ENCODE measurements around the gene GRAP. TPM values are rescaled to one million over a fixed set of nuclear protein-coding genes. Genes with fewer than 3 reads are reported as not detected.
"Not testable (repeated sequence)": the region's sequence is repeated elsewhere in the genome, so short reads cannot be mapped to it uniquely, and the experiment has no call there.

Gene GRAP
- polyA plus RNA-seq, 3 donors from 2014 or later, result 5.2 to 19.0 (median 18.3) TPM

DNA sequence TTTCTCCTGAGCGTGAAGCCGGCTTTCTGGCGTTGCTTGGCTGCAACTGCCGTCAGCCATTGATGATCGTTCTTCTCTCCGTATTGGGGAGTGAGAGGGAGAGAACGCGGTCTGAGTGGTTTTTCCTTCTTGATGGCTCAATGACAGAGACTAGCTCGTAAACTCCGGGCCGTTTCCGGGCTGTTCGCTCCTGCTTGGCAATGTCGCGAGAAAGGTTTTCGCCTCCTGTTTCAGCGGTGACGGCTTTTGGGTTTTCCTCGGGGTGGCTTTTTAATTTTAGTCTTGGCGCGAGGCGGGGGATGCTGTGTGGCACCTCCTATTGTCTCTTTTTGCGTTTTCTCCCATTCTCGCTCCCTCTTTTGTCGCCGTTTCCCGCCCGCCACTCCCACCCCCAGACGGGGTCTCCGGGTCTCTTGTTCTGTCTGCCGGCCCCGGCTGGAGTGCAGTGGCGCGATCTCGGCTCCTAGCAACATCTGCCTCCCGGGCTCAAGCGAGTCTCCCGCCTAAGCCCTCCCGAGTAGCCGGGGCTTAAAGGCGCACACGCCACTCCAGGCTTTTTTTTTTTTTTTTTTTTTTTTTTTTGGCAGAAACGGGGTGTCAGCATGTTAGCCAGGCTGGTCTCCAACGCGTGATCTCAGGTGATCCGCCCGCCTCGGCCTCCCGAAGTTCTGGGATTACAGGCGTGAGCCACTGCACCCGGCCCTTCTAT lies 15.4 kb upstream of the GRAP start:
- not testable (repeated sequence) for H3K36me3 Mint-ChIP-seq; H3K27me3 Mint-ChIP-seq (ENCODE audit: low read depth in 3 of 3); H3K4me3 Mint-ChIP-seq; H3K9me3 Mint-ChIP-seq; H3K27ac Mint-ChIP-seq; H3K4me1 Mint-ChIP-seq
- peak in 2 of 3 donors; percentile 12 to 80 for DNase-seq

DNA sequence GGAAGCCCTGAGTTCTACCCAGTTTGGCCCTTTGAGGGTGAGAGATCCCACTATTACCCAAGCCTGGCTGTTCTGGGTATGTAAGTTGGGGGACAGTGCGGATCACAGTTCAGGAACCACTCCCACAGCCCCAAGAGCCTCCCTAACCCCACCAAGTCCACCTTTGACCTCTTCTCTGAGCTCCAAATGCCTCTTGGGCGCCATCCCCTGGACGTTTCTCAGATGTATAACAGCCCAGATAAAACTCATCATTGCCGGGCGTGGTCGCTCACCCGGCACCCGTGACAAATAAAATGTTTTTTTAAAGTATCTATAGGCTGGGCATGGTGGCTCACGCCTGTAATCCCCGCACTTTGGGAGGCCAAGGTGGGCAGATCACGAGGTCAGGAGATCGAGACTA lies 8.7 kb upstream of the GRAP start:
- H3K4me3 Mint-ChIP-seq; H3K36me3 Mint-ChIP-seq; H3K27ac Mint-ChIP-seq; H3K4me1 Mint-ChIP-seq; DNase-seq; H3K27me3 Mint-ChIP-seq (ENCODE audit: low read depth in 3 of 3); H3K9me3 Mint-ChIP-seq: not testable (repeated sequence)

DNA sequence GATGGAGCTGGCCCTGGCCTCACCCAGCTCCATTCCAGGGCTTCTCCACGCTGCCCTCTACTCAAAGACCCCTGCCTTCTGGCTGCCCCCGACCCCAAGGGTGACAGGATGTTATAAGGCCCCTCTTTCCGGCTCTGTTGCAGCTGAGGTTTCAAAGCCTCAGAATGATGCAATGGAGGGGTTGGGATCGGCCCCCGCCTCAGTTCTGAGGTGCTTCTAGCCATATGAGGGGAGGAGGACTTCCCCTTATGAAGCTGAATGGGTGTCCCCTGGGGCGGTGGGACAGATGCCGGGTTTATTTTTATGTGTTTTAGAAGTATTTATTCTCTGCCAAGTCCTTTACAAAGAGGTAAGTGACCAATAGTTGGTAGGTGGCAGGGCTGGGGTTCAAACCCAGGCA lies 2.1 kb upstream of the GRAP start:
- H3K36me3 Mint-ChIP-seq; H3K27ac Mint-ChIP-seq; H3K4me3 Mint-ChIP-seq; H3K27me3 Mint-ChIP-seq (ENCODE audit: low read depth in 3 of 3); H3K4me1 Mint-ChIP-seq; DNase-seq; H3K9me3 Mint-ChIP-seq: not testable (repeated sequence)

DNA sequence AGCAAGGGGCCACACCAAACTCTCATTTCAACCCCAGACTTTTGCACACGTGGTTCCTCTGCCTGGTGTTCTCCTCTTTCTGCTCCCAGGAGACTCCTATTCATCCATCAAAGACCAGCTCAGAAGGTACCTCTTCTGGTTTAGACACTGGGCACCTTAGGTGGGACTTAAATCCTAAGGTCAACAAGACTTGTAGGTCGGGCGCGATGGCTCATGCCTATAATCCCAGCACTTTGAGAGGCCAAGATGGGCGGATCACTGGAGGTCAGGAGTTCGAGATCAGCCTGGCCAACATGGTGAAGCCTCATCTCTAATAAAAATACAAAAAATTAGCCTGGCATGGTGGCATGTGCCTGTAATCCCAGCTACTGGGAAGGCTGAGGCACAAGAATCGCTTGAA lies 753 bp upstream of the GRAP start:
- DNase-seq; H3K27ac Mint-ChIP-seq; H3K9me3 Mint-ChIP-seq; H3K4me1 Mint-ChIP-seq; H3K27me3 Mint-ChIP-seq (ENCODE audit: low read depth in 3 of 3); H3K4me3 Mint-ChIP-seq; H3K36me3 Mint-ChIP-seq: not testable (repeated sequence)

DNA sequence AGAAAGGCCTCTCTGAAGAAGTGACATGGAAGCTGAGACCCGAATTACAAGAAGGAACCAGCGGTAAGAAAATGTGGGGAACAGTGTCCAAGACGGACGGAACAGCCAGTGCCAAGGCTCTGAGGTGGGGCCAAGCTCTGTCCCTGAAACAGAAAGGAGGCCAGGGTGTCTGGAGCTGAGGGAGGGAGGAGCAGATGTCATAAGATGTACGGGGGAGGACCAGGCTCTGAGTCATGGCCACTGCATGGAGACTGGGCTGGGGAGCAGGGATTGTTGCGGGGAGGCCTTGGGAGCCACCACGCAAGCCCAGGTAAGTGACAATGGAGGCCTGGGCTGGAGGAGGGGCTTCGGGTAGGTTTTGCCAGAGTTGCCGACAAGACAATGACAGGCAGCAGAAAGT lies 2.1 kb downstream of the GRAP start:
- H3K36me3 Mint-ChIP-seq; H3K27me3 Mint-ChIP-seq (ENCODE audit: low read depth in 3 of 3); H3K4me3 Mint-ChIP-seq; H3K27ac Mint-ChIP-seq; H3K4me1 Mint-ChIP-seq; DNase-seq; H3K9me3 Mint-ChIP-seq: not testable (repeated sequence)

DNA sequence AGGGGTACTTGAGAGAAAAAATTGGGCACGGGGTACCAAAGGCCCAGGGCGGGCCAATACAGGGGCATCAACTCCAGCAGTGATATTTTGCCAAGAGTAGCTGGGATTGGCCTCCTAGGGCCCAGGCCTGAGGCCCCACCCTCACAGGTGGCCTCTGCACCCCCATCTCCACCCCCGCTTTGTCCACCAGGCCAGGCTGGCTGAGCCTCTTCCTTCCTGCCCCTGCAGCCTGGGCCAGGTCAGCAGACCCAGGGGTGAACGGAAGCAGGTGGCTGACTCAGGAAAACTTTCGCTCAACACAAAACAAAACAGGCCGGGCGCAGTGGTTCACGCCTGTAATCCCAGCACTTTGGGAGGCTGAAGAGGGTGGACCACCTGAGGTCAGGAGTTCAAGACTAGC lies 3.7 kb downstream of the GRAP start:
- H3K9me3 Mint-ChIP-seq; H3K27me3 Mint-ChIP-seq (ENCODE audit: low read depth in 3 of 3); DNase-seq; H3K4me1 Mint-ChIP-seq; H3K4me3 Mint-ChIP-seq; H3K36me3 Mint-ChIP-seq; H3K27ac Mint-ChIP-seq: not testable (repeated sequence)

DNA sequence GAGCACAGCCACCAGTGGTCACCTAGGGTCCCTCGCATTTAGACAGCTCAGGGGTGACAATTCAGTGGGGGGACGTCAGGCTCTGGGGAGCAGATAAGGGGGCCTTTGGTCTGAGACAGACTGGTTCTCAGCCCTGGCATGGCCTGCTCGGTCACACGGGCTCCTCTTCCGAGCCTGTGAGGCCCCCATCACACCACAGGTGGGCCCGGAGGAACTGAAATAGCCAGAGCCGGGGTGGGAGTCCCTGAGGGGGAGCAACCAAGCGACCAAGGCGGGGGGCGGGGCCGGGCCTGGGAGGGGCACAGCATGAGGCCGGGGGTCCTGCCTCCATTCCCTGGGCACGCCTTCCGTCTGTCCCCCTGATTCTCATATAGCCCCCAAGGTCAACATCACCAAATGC lies 4.4 kb downstream of the GRAP start:
- not testable (repeated sequence) for H3K4me3 Mint-ChIP-seq; H3K36me3 Mint-ChIP-seq; H3K9me3 Mint-ChIP-seq; H3K4me1 Mint-ChIP-seq; H3K27me3 Mint-ChIP-seq (ENCODE audit: low read depth in 3 of 3); DNase-seq; H3K27ac Mint-ChIP-seq

DNA sequence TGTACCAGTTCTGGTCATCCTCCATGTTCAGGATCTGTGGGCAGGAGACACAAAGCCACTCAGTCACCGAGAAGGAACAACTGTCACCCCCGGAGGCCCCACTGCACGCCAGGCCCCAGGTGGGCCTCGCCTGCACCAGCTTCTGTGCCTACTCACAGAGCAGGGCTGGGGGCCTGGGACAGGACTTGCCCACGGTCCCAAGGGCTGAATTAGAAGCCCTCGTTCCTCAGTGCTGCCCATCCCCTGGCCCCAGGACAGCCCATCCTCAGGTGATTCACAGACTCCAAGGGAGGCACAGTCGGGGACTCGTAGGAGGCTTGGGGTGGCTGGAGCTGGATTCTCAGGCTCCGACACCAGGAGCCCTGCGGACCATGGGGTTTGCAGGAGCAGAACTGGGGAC lies 4.9 kb downstream of the GRAP start:
- H3K27ac Mint-ChIP-seq; DNase-seq; H3K36me3 Mint-ChIP-seq; H3K27me3 Mint-ChIP-seq (ENCODE audit: low read depth in 3 of 3); H3K9me3 Mint-ChIP-seq; H3K4me3 Mint-ChIP-seq; H3K4me1 Mint-ChIP-seq: not testable (repeated sequence)

DNA sequence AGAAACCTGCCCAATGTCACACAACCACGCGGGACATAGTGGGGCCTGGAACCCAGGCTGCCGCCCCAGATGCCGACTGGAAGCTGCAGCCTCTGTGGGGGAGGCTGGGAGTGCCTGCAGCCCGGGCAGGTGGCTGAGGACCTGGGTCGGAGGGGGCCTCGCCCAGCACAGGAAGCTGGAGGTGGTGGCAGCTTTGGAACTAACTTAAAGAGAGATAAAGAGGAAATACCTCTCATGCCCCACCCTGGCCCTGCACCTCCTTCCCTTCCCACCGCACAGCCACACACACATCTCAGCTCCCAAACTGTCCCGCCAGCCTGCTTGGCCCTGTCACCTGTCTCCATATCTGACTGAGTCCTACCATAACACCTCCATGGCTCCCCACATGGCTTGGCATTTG lies 6.4 kb downstream of the GRAP start:
- DNase-seq; H3K27ac Mint-ChIP-seq; H3K36me3 Mint-ChIP-seq; H3K9me3 Mint-ChIP-seq; H3K4me3 Mint-ChIP-seq; H3K4me1 Mint-ChIP-seq; H3K27me3 Mint-ChIP-seq (ENCODE audit: low read depth in 3 of 3): not testable (repeated sequence)

DNA sequence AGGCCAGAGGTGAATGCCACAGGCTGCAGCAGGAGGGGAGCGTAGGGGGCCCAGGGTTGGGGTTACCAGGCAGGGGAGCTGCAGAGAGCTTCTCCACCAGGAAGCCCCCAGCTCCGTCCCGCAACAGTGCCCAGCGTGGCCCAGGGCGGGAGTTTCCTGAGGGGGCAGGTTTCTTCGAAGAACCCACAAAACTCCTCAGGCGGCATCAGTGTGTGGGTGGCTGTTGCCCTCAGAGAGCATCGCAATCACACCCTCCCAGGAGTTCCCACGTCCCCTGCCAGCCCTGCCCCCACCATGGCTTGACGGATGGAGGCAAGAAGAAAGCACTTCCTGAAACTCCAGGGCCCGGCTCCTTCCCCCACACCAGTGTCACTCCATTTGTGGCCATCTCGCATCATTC lies 8.0 kb downstream of the GRAP start:
- H3K4me3 Mint-ChIP-seq; H3K36me3 Mint-ChIP-seq; H3K9me3 Mint-ChIP-seq; H3K27me3 Mint-ChIP-seq (ENCODE audit: low read depth in 3 of 3); H3K27ac Mint-ChIP-seq; H3K4me1 Mint-ChIP-seq; DNase-seq: not testable (repeated sequence)

DNA sequence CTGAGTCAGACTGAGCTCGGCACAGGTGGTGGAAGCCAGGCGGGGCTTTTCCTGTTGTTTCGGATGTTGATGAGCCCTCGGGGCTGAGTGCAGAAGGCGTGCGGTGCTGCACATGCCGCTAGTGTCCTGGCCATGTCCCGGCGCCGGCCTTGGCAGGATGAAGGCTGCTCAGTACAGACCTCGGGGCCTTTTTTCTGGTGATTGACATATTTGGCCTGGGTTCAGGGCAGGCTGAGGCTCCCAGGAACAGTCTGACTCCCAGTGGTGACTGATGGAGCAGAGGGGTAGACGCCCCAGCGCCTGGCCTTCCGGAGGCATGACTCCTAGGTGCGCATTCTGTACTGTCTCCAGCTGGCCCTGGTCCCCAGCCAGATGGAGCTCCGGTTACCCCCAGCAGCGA lies 8.8 kb downstream of the GRAP start:
- H3K27ac Mint-ChIP-seq; H3K4me1 Mint-ChIP-seq; H3K27me3 Mint-ChIP-seq (ENCODE audit: low read depth in 3 of 3); H3K9me3 Mint-ChIP-seq; DNase-seq; H3K36me3 Mint-ChIP-seq; H3K4me3 Mint-ChIP-seq: not testable (repeated sequence)

DNA sequence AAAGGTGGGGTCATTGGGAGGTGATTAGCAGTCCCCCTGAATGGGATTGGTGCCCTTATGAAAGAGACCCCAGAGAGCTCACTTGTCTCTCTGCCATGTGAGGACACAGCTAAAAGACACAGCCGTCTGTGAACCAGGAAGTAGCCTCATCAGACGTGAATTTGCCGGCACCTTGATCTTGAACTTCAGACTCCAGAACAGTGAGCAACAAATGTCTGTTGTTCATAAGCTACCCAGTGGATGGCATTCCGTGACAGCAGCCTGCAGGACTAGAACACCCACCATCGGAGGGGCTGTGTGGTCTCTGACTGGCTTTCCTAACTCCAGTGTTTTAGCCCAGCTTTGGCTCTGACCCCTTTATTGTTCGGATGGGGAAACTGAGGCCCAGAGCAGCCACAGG lies 9.2 kb downstream of the GRAP start:
- not testable (repeated sequence) for H3K4me1 Mint-ChIP-seq; H3K27ac Mint-ChIP-seq; DNase-seq; H3K27me3 Mint-ChIP-seq (ENCODE audit: low read depth in 3 of 3); H3K36me3 Mint-ChIP-seq; H3K9me3 Mint-ChIP-seq; H3K4me3 Mint-ChIP-seq

DNA sequence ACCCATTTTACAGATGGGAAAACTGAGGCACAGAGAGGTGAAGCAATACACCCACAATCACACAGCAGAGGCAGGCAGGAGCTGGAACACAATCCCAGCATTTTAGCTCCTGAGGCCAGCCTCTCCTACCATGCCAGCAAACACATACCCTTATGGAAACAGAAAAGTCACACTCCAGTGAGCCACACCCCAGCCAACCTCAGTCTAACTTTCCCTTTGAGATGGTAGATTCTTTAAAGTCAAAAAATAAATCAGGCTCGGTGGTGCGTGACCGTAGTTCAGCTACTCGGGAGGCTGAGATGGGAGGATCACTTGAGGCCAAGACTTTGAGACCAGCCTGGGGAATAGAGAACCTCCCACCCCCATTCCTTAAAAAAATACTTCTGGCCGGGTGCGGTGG lies 10.6 kb downstream of the GRAP start:
- H3K4me1 Mint-ChIP-seq; H3K27me3 Mint-ChIP-seq (ENCODE audit: low read depth in 3 of 3); H3K36me3 Mint-ChIP-seq; H3K9me3 Mint-ChIP-seq; DNase-seq; H3K27ac Mint-ChIP-seq; H3K4me3 Mint-ChIP-seq: not testable (repeated sequence)

DNA sequence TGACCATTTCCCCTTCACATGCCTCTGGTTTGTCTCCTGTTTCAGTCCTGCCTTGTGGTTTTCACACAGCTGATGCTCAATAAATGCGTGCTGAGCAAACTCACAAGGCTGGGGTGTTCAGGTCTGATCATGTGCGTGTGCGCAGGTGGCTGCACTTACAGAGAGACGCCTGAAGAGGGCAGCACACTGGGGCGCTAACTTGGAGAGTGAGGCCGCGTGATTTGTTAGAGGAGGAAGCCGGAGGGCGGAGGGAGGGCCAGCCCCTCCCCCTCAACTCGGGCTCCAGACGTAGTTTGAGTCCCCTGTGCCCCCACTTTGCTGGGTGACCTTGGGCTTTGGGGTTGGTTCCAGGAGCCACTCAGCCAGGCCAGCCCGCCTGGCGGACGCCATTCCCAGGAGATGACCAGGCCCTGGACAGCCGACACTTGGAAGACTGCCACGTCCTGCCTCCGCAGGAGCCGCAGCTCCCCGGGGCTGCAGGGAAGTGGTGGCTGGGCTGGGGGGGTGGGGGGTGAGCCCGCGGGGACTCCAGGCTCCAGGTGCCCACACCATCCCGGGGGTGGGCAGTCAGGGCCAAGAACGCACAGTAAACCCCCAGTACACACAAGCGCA lies 14.3 kb downstream of the GRAP start:
- not testable (repeated sequence) for DNase-seq; H3K9me3 Mint-ChIP-seq; H3K36me3 Mint-ChIP-seq; H3K4me3 Mint-ChIP-seq; H3K27ac Mint-ChIP-seq; H3K27me3 Mint-ChIP-seq (ENCODE audit: low read depth in 3 of 3); H3K4me1 Mint-ChIP-seq

DNA sequence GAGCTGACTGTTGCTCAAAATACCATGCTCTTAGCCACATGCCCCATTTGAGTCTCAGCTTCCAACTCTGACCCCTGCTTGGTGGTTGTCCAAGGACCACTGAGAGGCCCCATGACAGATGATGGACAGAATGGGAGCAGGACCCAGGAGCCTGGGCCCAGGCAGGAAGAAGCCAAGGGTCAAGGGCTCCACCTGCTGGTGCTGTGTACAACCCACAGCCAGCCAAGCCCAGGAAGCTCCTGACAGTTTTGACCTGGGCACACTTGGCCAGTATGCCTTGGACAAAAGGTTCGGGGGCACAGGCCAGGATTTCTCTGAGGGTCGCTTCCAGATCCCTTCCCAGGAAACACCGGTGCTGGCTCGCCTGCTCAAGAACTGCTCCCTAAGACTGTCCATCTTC lies 15.0 kb downstream of the GRAP start:
- H3K4me1 Mint-ChIP-seq; H3K27me3 Mint-ChIP-seq (ENCODE audit: low read depth in 3 of 3); H3K9me3 Mint-ChIP-seq; H3K4me3 Mint-ChIP-seq; H3K27ac Mint-ChIP-seq; H3K36me3 Mint-ChIP-seq: not testable (repeated sequence)
- DNase-seq, result peak; percentile 24 to 55 (median 50)
